PFSK-1 (cell line): ENCODE measurements around the gene SPTLC2.

Source experiments
- POLR2AphosphoS5 ChIP-seq: IDR thresholded peaks from 2 replicates; pipeline ENCODE4 v1.6.1; 2012; ENCODE audit warnings: low read depth, mild to moderate bottlenecking, control low read depth, low read length, moderate library complexity
- SIN3A ChIP-seq: IDR thresholded peaks from 2 replicates; pipeline ENCODE4 v1.6.1; 2012; ENCODE audit warnings: mild to moderate bottlenecking, low read length, moderate library complexity, borderline replicate concordance; ENCODE audit not compliant: insufficient read depth
- TAF1 ChIP-seq: IDR thresholded peaks from 2 replicates; pipeline ENCODE4 v1.6.1; 2012; ENCODE audit warnings: low read length, control low read depth, borderline replicate concordance; ENCODE audit not compliant: insufficient read depth

DNA sequence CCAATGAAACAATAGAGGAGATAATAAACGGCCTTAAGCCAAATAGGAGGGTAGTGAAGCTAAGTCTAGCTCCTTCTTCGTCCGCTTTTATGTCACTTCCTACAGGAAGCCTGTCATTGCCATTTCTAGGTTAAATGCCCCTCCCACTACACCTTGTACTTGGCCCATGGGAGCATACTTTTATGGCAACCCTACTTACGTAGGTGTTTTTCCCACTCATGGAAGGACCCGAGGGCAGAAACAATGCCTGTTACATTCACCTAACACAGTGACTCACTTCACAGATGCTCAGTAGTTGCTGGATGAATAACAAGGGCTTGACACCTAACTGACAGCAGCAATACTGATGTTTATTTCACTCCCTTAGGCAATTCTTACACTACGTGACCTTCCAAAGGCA, 46.9 kb upstream of the SPTLC2 start:
- TF ChIP-seq TAF1, result no peak
- TF ChIP-seq SIN3A, result no peak
- no peak for TF ChIP-seq POLR2AphosphoS5
